Endothelial cell of umbilical vein (primary cell): ENCODE measurements around the gene DPY19L3. TPM values are rescaled to one million over a fixed set of nuclear protein-coding genes. Genes with fewer than 3 reads are reported as not detected.

Experiments
- BruUV-seq: library from RNA; stranded (reverse); fragments of 400-500 nt; replicated peaks from 2 replicates; lab custom pipeline; 2021; lab: Mats Ljungman, UMichigan
- CTCF ChIA-PET: fragments of 300-600, 350-600 bp; sonication (Branson Sonifier 250); formaldehyde crosslinking; loops from one replicate; lab custom pipeline; 2021; ENCODE audit warnings: antibody characterized with exemption, inconsistent platforms; lab: Charles Lee
- POLR2A ChIA-PET: fragments of 300-600, 350-600 bp; sonication (Branson Sonifier 250); formaldehyde crosslinking; loops from one replicate; lab custom pipeline; 2021; ENCODE audit warnings: antibody characterized with exemption, inconsistent platforms; lab: Charles Lee
- DNase-seq: peaks from one replicate; pipeline ENCODE4 v3.0.0-alpha.2; 2011; ENCODE audit warnings: low read depth, low spot score
- FAIRE-seq: peaks from 2 replicates; lab custom pipeline; 2011; peaks lifted over from hg19 to GRCh38; lab: Jason Lieb, UNC
- H2AFZ ChIP-seq: 2 replicates; pipeline ENCODE4 v1.6.0; 2012; ENCODE audit warnings: low read depth, low read length, control low read depth, inconsistent platforms
- H3K27ac ChIP-seq: 2 replicates; pipeline ENCODE4 v1.5.1; 2011; ENCODE audit warnings: low read depth, mild to moderate bottlenecking, control low read depth, low read length, moderate library complexity; ENCODE audit not compliant: insufficient read depth
- H3K27me3 ChIP-seq, 2 experiments: 2 replicates each; pipeline versions ENCODE4 v1.6.0 to v1.6.1; 2011; ENCODE audit warnings: low read length in 2 of 2, mixed read lengths in 1 of 2; ENCODE audit not compliant: control insufficient read depth in 2 of 2, insufficient read depth in 2 of 2
- H3K36me3 ChIP-seq, 2 experiments: 2 replicates in 1 of 2; 3 replicates in 1 of 2; pipeline ENCODE4 v1.5.1; 2011; ENCODE audit warnings: low read length in 2 of 2, mild to moderate bottlenecking in 1 of 2, moderate library complexity in 1 of 2; ENCODE audit not compliant: control insufficient read depth in 2 of 2, insufficient read depth in 2 of 2; ENCODE audit errors: extremely low read depth in 1 of 2
- H3K4me1 ChIP-seq: 3 replicates; pipeline ENCODE4 v1.5.1; 2011; ENCODE audit warnings: mild to moderate bottlenecking, low read length; ENCODE audit not compliant: control insufficient read depth, insufficient read depth; ENCODE audit errors: extremely low read depth
- H3K4me2 ChIP-seq: 2 replicates; pipeline ENCODE4 v1.6.1; 2011; ENCODE audit warnings: low read length, control low read depth, mixed read lengths; ENCODE audit not compliant: insufficient read depth
- H3K4me3 ChIP-seq, 3 experiments: fragments of 200-600 bp in 1 of 3; sonication (generic), shearing (Covaris generic) in 1 of 3; replicated peaks in 1 of 3; 2 replicates each; pipeline ENCODE4 v1.5.1; 2011 to 2016; ENCODE audit warnings: control low read depth in 3 of 3, low read length in 3 of 3, mild to moderate bottlenecking in 2 of 3, inconsistent platforms in 1 of 3, low read depth in 1 of 3, moderate library complexity in 1 of 3; ENCODE audit not compliant: insufficient read depth in 1 of 3
- H3K79me2 ChIP-seq: 2 replicates; pipeline ENCODE4 v1.6.0; 2012; ENCODE audit warnings: low read length, inconsistent platforms; ENCODE audit not compliant: control insufficient read depth, insufficient read depth
- H3K9ac ChIP-seq: replicated peaks from 2 replicates; pipeline ENCODE3; 2011; ENCODE audit warnings: low read length, control low read depth; ENCODE audit not compliant: insufficient read depth; ENCODE audit errors: extremely low read depth
- H3K9me1 ChIP-seq: replicated peaks from 3 replicates; pipeline ENCODE4 v1.6.0; 2011; ENCODE audit warnings: mild to moderate bottlenecking, low read length; ENCODE audit not compliant: control insufficient read depth, insufficient read depth; ENCODE audit errors: extremely low read depth
- H3K9me3 ChIP-seq: replicated peaks from 2 replicates; pipeline ENCODE4 v1.5.1; 2012; ENCODE audit warnings: low read length, inconsistent platforms; ENCODE audit not compliant: control insufficient read depth, insufficient read depth
- H4K20me1 ChIP-seq: replicated peaks from 2 replicates; pipeline ENCODE3; 2011; ENCODE audit warnings: mild to moderate bottlenecking, low read length; ENCODE audit not compliant: control insufficient read depth, insufficient read depth; ENCODE audit errors: extremely low read depth
- CTCF ChIP-seq, 2 donors: IDR thresholded peaks; 1 replicate in 1 of 2; 2 replicates in 1 of 2; pipeline ENCODE4 v1.5.1; 2011; ENCODE audit warnings: low read length in 2 of 2, mild to moderate bottlenecking in 2 of 2, moderate library complexity in 2 of 2, control low read depth in 1 of 2, inconsistent platforms in 1 of 2, low read depth in 1 of 2; ENCODE audit not compliant: insufficient read depth in 1 of 2; ENCODE audit errors: extremely low read depth in 1 of 2
- EZH2 ChIP-seq: IDR thresholded peaks from 2 replicates; pipeline ENCODE4 v1.6.1; 2012; ENCODE audit warnings: borderline replicate concordance, low read depth, mild to moderate bottlenecking, moderate library complexity, low read length, inconsistent platforms; ENCODE audit not compliant: severe bottlenecking
- GATA2 ChIP-seq: IDR thresholded peaks from 2 replicates; pipeline ENCODE4 v1.7.0; 2011; ENCODE audit warnings: low read depth, mild to moderate bottlenecking, moderate library complexity, mixed read lengths, low read length; ENCODE audit not compliant: insufficient read length, insufficient read depth
- JUN ChIP-seq: IDR thresholded peaks from 2 replicates; pipeline ENCODE4 v1.6.1; 2011; ENCODE audit warnings: borderline replicate concordance, low read depth; ENCODE audit not compliant: insufficient read length, insufficient read depth
- MAX ChIP-seq: IDR thresholded peaks from 2 replicates; pipeline ENCODE4 v1.6.1; 2011; ENCODE audit not compliant: insufficient read depth, insufficient read length
- POLR2AphosphoS5 ChIP-seq: IDR thresholded peaks from 2 replicates; pipeline ENCODE4 v1.6.1; 2012; ENCODE audit warnings: low read depth, mild to moderate bottlenecking, control low read depth, low read length, moderate library complexity; ENCODE audit not compliant: insufficient read depth
- dilution Hi-C: fragments of 300-500 bp; cut with MboI; formaldehyde crosslinking; loops from one replicate; pipeline ENCODE4 v1.15.0; 2019; ENCODE audit warnings: low sequenced_read_pairs; ENCODE audit not compliant: extremely low pct_ligation_motif_present
- intact Hi-C: fragments of 100-400 bp; cut with micrococcal nuclease; formaldehyde crosslinking; loops from one replicate; pipeline ENCODE4 v1.10.0; 2022
- polyA plus RNA-seq, 4 experiments: library from polyadenylated mRNA; depleted of rRNA in 3 of 4; stranded (reverse) in 3 of 4; unstranded in 1 of 4; fragments of >200 nt; gene quantifications; 2 replicates each; pipeline versions ENCODE4 v1.2.1 to v1.2.3, GENCODE V29; 2011 to 2012; ENCODE audit warnings: missing spikeins in 1 of 4
- total RNA-seq: library from RNA; stranded (reverse); gene quantifications from 2 replicates; pipeline ENCODE4 v1.2.3, GENCODE V29; 2021

DPY19L3 gene
- total and polyA plus RNA-seq, 2 donors (not counting 3 experiments of a cell fraction or from before 2014, with no cell fraction given): 36.1 to 39.5 TPM

GRCh38 chr19:32387701-32388392 lies 17.7 kb upstream of the DPY19L3 start:
- Histone ChIP-seq H3K4me2 (no peak overlapping the region), H3K9me1 (no peaks in the 10 kb centered on the region), H3K36me3 (peaks cover 2 to 4% of the 10 kb centered on the region in 2 experiments), H3K9ac (no peak overlapping the region), H4K20me1 (no peaks in the 10 kb centered on the region), H3K79me2 (no peaks in the 10 kb centered on the region), H3K27ac (no peak overlapping the region), H2AFZ (no peak overlapping the region), H3K27me3 (no peaks in the 10 kb centered on the region), H3K4me3 (no peak overlapping the region), H3K4me1 (no peaks in the 10 kb centered on the region), H3K9me3 (no peaks in the 10 kb centered on the region)
- POLR2A ChIA-PET: no interaction called here
- DNase-seq (no peak), FAIRE-seq (no peak)
- intact Hi-C loops (no loop called here), dilution Hi-C loops (no loop called here)
- CTCF ChIA-PET: interaction anchor here (0.8 to 1.7 kb wide), 2 partner anchors 13 to 212 kb away, joined by 3 to 7 read pairs; no protein-coding TSS in a partner anchor
- no TSS peak for BruUV-seq
- no peak for TF ChIP-seq GATA2
- TF ChIP-seq EZH2: no peak
- TF ChIP-seq JUN: no peak
- no peak for TF ChIP-seq CTCF (IDR thresholded peaks at IDR 0.05; ENCODE audit: extremely low read depth in 1 of 2, insufficient read depth in 1 of 2, low read depth in 1 of 2, low read length in 2 of 2)
- TF ChIP-seq POLR2AphosphoS5: no peak
- TF ChIP-seq MAX: no peak
